SK-N-SH (cell line): Measurements from ENCODE around the gene MINDY3. TPM values are rescaled to one million over a fixed set of nuclear protein-coding genes. Genes with fewer than 3 reads are reported as not detected.

Experiments
- CTCF ChIA-PET: fragments of 300-600, 350-600 bp; formaldehyde crosslinking; extraction: SDS; loops from one replicate; lab custom pipeline; 2021; lab: Yijun Ruan, JAX
- POLR2A ChIA-PET: fragments of 350-600 bp; sonication (Branson Sonifier 250); formaldehyde crosslinking; extraction: SDS; loops from one replicate; lab custom pipeline; 2020; ENCODE audit warnings: antibody characterized with exemption, inconsistent platforms; lab: Yijun Ruan, JAX
- DNase-seq: peaks from one replicate; pipeline ENCODE4 v3.0.0; 2012
- H2AFZ ChIP-seq: fragments of 200-600 bp; sonication (generic); 2 replicates; pipeline ENCODE4 v1.8.1; 2016; ENCODE audit warnings: antibody characterized with exemption, mild to moderate bottlenecking, low read depth
- H3F3A ChIP-seq: fragments of 200-600 bp; sonication (generic); replicated peaks from 2 replicates; pipeline ENCODE3; 2016; ENCODE audit warnings: antibody characterized with exemption, mild to moderate bottlenecking; ENCODE audit not compliant: insufficient read depth
- H3K27ac ChIP-seq, 2 experiments: fragments of 200-500 bp in 1 of 2; fragments of 200-600 bp in 1 of 2; sonication (Bioruptor generic) in 1 of 2; sonication (generic), shearing (Covaris generic) in 1 of 2; 2 replicates each; pipeline versions ENCODE4 v1.5.1 to v1.6.1; 2014 to 2016; ENCODE audit warnings: low read depth in 2 of 2, inconsistent platforms in 1 of 2, low read length in 1 of 2, mild to moderate bottlenecking in 1 of 2, mixed read lengths in 1 of 2
- H3K27me3 ChIP-seq: fragments of 200-600 bp; sonication (generic), shearing (Covaris generic); 2 replicates; pipeline ENCODE4 v1.6.1; 2016; ENCODE audit warnings: mixed run types; ENCODE audit not compliant: insufficient read depth
- H3K36me3 ChIP-seq, 2 experiments: fragments of 200-500 bp in 1 of 2; fragments of 200-600 bp in 1 of 2; sonication (Bioruptor generic) in 1 of 2; sonication (generic) in 1 of 2; replicated peaks in 1 of 2; 2 replicates each; pipeline versions ENCODE3 to v1.5.1; 2014 to 2016; ENCODE audit warnings: low read length in 1 of 2, mild to moderate bottlenecking in 1 of 2; ENCODE audit not compliant: insufficient read depth in 2 of 2, control insufficient read depth in 1 of 2
- H3K4me1 ChIP-seq, 2 experiments: fragments of 200-500 bp in 1 of 2; fragments of 200-600 bp in 1 of 2; sonication (Bioruptor generic) in 1 of 2; sonication (generic), shearing (Covaris generic) in 1 of 2; 2 replicates each; pipeline versions ENCODE4 v1.5.1 to v1.6.1; 2014 to 2016; ENCODE audit warnings: low read depth in 1 of 2, low read length in 1 of 2, mixed run types in 1 of 2; ENCODE audit not compliant: insufficient read depth in 2 of 2, control insufficient read depth in 1 of 2
- H3K4me2 ChIP-seq: fragments of 200-600 bp; sonication (generic), shearing (Covaris generic); 2 replicates; pipeline ENCODE4 v1.6.1; 2017; ENCODE audit warnings: mixed run types
- H3K4me3 ChIP-seq, 2 experiments: fragments of 200-500 bp in 1 of 2; fragments of 200-600 bp in 1 of 2; sonication (Bioruptor generic) in 1 of 2; sonication (generic), shearing (Covaris generic) in 1 of 2; 2 replicates each; pipeline versions ENCODE4 v1.5.1 to v1.8.1; 2014 to 2016; ENCODE audit warnings: low read depth in 2 of 2, inconsistent platforms in 1 of 2, low read length in 1 of 2, mild to moderate bottlenecking in 1 of 2, mixed read lengths in 1 of 2, moderate library complexity in 1 of 2
- H3K79me2 ChIP-seq: fragments of 200-600 bp; sonication (generic); 2 replicates; pipeline ENCODE4 v1.8.1; 2017; ENCODE audit warnings: mild to moderate bottlenecking; ENCODE audit not compliant: insufficient read depth
- H3K9ac ChIP-seq: fragments of 200-600 bp; sonication (generic); 2 replicates; pipeline ENCODE4 v1.6.1; 2017; ENCODE audit warnings: mixed run types
- H3K9me2 ChIP-seq: fragments of 200-600 bp; sonication (generic); 2 replicates; pipeline ENCODE4 v1.6.1; 2017; ENCODE audit warnings: mixed run types
- H3K9me3 ChIP-seq: fragments of 200-600 bp; sonication (generic); 2 replicates; pipeline ENCODE4 v1.6.1; 2017; ENCODE audit warnings: mixed run types, mild to moderate bottlenecking, moderate library complexity
- H4K20me1 ChIP-seq: fragments of 200-600 bp; sonication (generic); 2 replicates; pipeline ENCODE4 v1.6.1; 2017; ENCODE audit warnings: mild to moderate bottlenecking, mixed run types; ENCODE audit not compliant: insufficient read depth
- CTCF ChIP-seq: fragments of 200-600 bp; sonication (generic); IDR thresholded peaks from 2 replicates; pipeline ENCODE4 v1.6.1; 2017; ENCODE audit warnings: antibody characterized with exemption, mild to moderate bottlenecking, moderate library complexity
- EZH2phosphoT487 ChIP-seq: fragments of 200-600 bp; sonication (generic); IDR thresholded peaks from 2 replicates; pipeline ENCODE4 v1.6.1; 2017; ENCODE audit warnings: low read depth, mixed run types, mild to moderate bottlenecking, antibody characterized with exemption, moderate library complexity, borderline replicate concordance
- FOSL2 ChIP-seq: IDR thresholded peaks from 2 replicates; pipeline ENCODE4 v1.4.0; 2012; ENCODE audit warnings: low read depth, mild to moderate bottlenecking, moderate library complexity, borderline replicate concordance
- FOXJ3 ChIP-seq: sonication (generic); formaldehyde crosslinking; IDR thresholded peaks from 2 replicates; pipeline ENCODE4 v1.5.1; 2020; ENCODE audit warnings: mild to moderate bottlenecking, missing genetic modification reagents
- FOXM1 ChIP-seq: IDR thresholded peaks from 2 replicates; pipeline ENCODE4 v1.4.0; 2012; ENCODE audit warnings: low read depth, mild to moderate bottlenecking
- GABPA ChIP-seq: IDR thresholded peaks from 2 replicates; pipeline ENCODE4 v1.4.0; 2012; ENCODE audit warnings: low read depth, mild to moderate bottlenecking
- IRF3 ChIP-seq: fragments of 150-350 bp; IDR thresholded peaks from 2 replicates; pipeline ENCODE4 v1.6.1; 2016; ENCODE audit warnings: mild to moderate bottlenecking, low read depth, low read length
- MAX ChIP-seq: IDR thresholded peaks from 2 replicates; pipeline ENCODE4 v1.4.0; 2012; ENCODE audit warnings: low read depth
- MEF2A ChIP-seq: IDR thresholded peaks from 2 replicates; pipeline ENCODE4 v1.4.0; 2012; ENCODE audit warnings: low read depth, borderline replicate concordance
- NFIC ChIP-seq: IDR thresholded peaks from 2 replicates; pipeline ENCODE4 v1.4.0; 2012; ENCODE audit warnings: borderline replicate concordance
- NRF1 ChIP-seq: IDR thresholded peaks from 2 replicates; pipeline ENCODE4 v1.6.1; 2012; ENCODE audit warnings: low read depth, mild to moderate bottlenecking, low read length
- PBX3 ChIP-seq: IDR thresholded peaks from 2 replicates; pipeline ENCODE4; 2012
- POLR2AphosphoS5 ChIP-seq: IDR thresholded peaks from 2 replicates; pipeline ENCODE4 v1.6.1; 2012; ENCODE audit warnings: low read depth, low read length
- RCOR1 ChIP-seq: fragments of 150-350 bp; IDR thresholded peaks from 2 replicates; pipeline ENCODE4 v1.6.1; 2017; ENCODE audit warnings: antibody characterized with exemption, low read length
- RFX5 ChIP-seq: IDR thresholded peaks from 2 replicates; pipeline ENCODE4 v1.6.1; 2012; ENCODE audit warnings: mild to moderate bottlenecking, improper control_type of control experiment, low read length
- RXRA ChIP-seq: IDR thresholded peaks from 2 replicates; pipeline ENCODE4 v1.4.0; 2012; ENCODE audit warnings: low read depth, mild to moderate bottlenecking, borderline replicate concordance
- SIN3A ChIP-seq: IDR thresholded peaks from 2 replicates; pipeline ENCODE4 v1.6.1; 2012; ENCODE audit warnings: low read depth, mild to moderate bottlenecking, low read length, moderate library complexity, borderline replicate concordance
- TAF1 ChIP-seq: IDR thresholded peaks from 2 replicates; pipeline ENCODE4 v1.6.1; 2012; ENCODE audit warnings: low read depth, mild to moderate bottlenecking, low read length, moderate library complexity, borderline replicate concordance
- TEAD4 ChIP-seq: IDR thresholded peaks from 2 replicates; pipeline ENCODE4 v1.4.0; 2012; ENCODE audit warnings: mild to moderate bottlenecking, borderline replicate concordance; ENCODE audit not compliant: insufficient read depth
- USF1 ChIP-seq: IDR thresholded peaks from 2 replicates; pipeline ENCODE4 v1.4.0; 2012; ENCODE audit warnings: low read depth, borderline replicate concordance
- USF2 ChIP-seq: fragments of 150-350 bp; IDR thresholded peaks from 2 replicates; pipeline ENCODE4 v1.6.1; 2017; ENCODE audit warnings: antibody characterized with exemption, low read length, low read depth, borderline replicate concordance
- YY1 ChIP-seq: IDR thresholded peaks from 2 replicates; pipeline ENCODE4 v1.4.0; 2012; ENCODE audit warnings: low read depth, mild to moderate bottlenecking
- WGBS: methylation state at CpG from one replicate; pipeline ENCODE4 v1.1.6; 2017; ENCODE audit warnings: low lambda C conversion rate; 5-methylcytosine and 5-hydroxymethylcytosine counted together
- polyA plus RNA-seq, 3 experiments: library from polyadenylated mRNA; depleted of rRNA; stranded (reverse); fragments of >200 nt; gene quantifications; 2 replicates each; pipeline ENCODE4 v1.2.3, GENCODE V29; 2012

MINDY3 gene
- polyA plus RNA-seq, 1 of the 3 experiments (the other 2 are of a cell fraction): 9.5 TPM

GRCh38 chr10:15858861-15859281, 1.4 kb downstream of the MINDY3 start (continued):
- TF ChIP-seq EZH2phosphoT487: no peak
- TF ChIP-seq TAF1: no peak
- no peak for TF ChIP-seq NRF1
- TF ChIP-seq RXRA: no peak
- TF ChIP-seq FOXM1: no peak
- no peak for TF ChIP-seq SIN3A
- TF ChIP-seq IRF3: no peak
- TF ChIP-seq GABPA: no peak
- no peak for TF ChIP-seq PBX3
- TF ChIP-seq, all 33 proteins: peak for 0

GRCh38 chr10:15857107-15857575, 3.2 kb downstream of the MINDY3 start:
- POLR2A ChIA-PET: no interaction called here
- no peaks in the 10 kb centered on the region for H3F3A ChIP-seq
- no peaks in the 10 kb centered on the region for H3K9me2 ChIP-seq
- H3K27me3 ChIP-seq: no peaks in the 10 kb centered on the region
- H3K9me3 ChIP-seq: no peaks in the 10 kb centered on the region
- H3K4me2 ChIP-seq: peak overlapping the region; percentile 42; the same call in 1 of the 2 replicates
- no peak overlapping the region for H2AFZ ChIP-seq
- peaks cover 9% of the 10 kb centered on the region for H4K20me1 ChIP-seq
- 85% methylated on average over 2 of the region's 2 CpGs for WGBS
- DNase-seq: no peak
- peaks cover 0 to 6% of the 10 kb centered on the region in 2 experiments for H3K36me3 ChIP-seq
- H3K4me3 ChIP-seq: no peak overlapping the region
- H3K9ac ChIP-seq: no peak overlapping the region
- peaks cover 12 to 15% of the 10 kb centered on the region in 2 experiments; a peak in 3 of 4 replicates for H3K4me1 ChIP-seq
- H3K27ac ChIP-seq: no peak overlapping the region
- CTCF ChIA-PET: interaction anchor here (0.6 to 1.4 kb wide), 4 partner anchors 13 to 208 kb away, joined by 3 read pairs; no protein-coding TSS in a partner anchor
- H3K79me2 ChIP-seq: peaks cover 70% of the 10 kb centered on the region
- no peak for TF ChIP-seq RXRA
- TF ChIP-seq USF2: no peak
- no peak for TF ChIP-seq FOXM1
- TF ChIP-seq MAX: no peak
- TF ChIP-seq RCOR1: no peak
- no peak for TF ChIP-seq NRF1
- TF ChIP-seq TEAD4: no peak
- TF ChIP-seq FOXJ3: no peak
- TF ChIP-seq MEF2A: no peak
- no peak for TF ChIP-seq CTCF
- TF ChIP-seq RFX5: no peak
- no peak for TF ChIP-seq USF1
- TF ChIP-seq YY1: no peak
- TF ChIP-seq GABPA: no peak
- no peak for TF ChIP-seq IRF3
- TF ChIP-seq EZH2phosphoT487: no peak
- TF ChIP-seq FOSL2: no peak
- no peak for TF ChIP-seq NFIC
- TF ChIP-seq POLR2AphosphoS5: no peak
